ENCODE measurements around the gene GEMIN5. TPM values are rescaled to one million over a fixed set of nuclear protein-coding genes. Genes with fewer than 3 reads are reported as not detected.

GEMIN5 gene
- total and polyA plus RNA-seq, 2 of the 13 experiments (the other 11 are each of a cell fraction or from before 2014, with no cell fraction given) = 6.6 to 28.6 TPM

- TF ChIP-seq TCF7L2 (IDR thresholded peaks at IDR 0.05; ENCODE audit: low read depth, low read length) (no peak), RARG (CRISPR knock-in tag; IDR thresholded peaks at IDR 0.05; ENCODE audit: low read depth) (0 out of 2 replicates have a peak, but pooled peaks have one; percentile 16), ISL2 (CRISPR knock-in tag; IDR thresholded peaks at IDR 0.05) (0 out of 2 replicates have a peak, but pooled peaks have one; percentile 7), ZNF556 (CRISPR knock-in tag; IDR thresholded peaks at IDR 0.05; ENCODE audit: borderline replicate concordance) (no peak), NR2F1 (CRISPR knock-in tag; IDR thresholded peaks at IDR 0.05) (no peak), FOXA3 (CRISPR knock-in tag; IDR thresholded peaks at IDR 0.05) (peak; percentile 78), MZF1 (CRISPR knock-in tag; IDR thresholded peaks at IDR 0.05; ENCODE audit: borderline replicate concordance) (no peak), ZMYM4 (CRISPR knock-in tag; IDR thresholded peaks at IDR 0.05) (no peak), MEIS1 (CRISPR knock-in tag; IDR thresholded peaks at IDR 0.05; ENCODE audit: borderline replicate concordance) (0 out of 2 replicates have a peak, but pooled peaks have one; percentile 37), AGO2 (optimal IDR thresholded peaks at IDR 0.05; ENCODE audit: low read depth, low read length) (no peak)
- TF ChIP-seq, protein P1, sequence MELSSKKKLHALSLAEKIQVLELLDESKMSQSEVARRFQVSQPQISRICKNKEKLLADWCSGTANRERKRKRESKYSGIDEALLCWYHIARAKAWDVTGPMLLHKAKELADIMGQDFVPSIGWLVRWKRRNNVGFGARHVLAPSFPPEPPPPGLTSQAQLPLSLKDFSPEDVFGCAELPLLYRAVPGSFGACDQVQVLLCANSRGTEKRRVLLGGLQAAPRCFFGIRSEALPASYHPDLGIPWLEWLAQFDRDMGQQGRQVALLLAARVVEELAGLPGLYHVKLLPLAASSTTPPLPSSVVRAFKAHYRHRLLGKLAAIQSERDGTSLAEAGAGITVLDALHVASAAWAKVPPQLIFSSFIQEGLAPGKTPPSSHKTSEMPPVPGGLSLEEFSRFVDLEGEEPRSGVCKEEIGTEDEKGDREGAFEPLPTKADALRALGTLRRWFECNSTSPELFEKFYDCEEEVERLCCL (CRISPR knock-in tag; IDR thresholded peaks at IDR 0.05; ENCODE audit: borderline replicate concordance) = no peak
- TF ChIP-seq, protein P2, sequence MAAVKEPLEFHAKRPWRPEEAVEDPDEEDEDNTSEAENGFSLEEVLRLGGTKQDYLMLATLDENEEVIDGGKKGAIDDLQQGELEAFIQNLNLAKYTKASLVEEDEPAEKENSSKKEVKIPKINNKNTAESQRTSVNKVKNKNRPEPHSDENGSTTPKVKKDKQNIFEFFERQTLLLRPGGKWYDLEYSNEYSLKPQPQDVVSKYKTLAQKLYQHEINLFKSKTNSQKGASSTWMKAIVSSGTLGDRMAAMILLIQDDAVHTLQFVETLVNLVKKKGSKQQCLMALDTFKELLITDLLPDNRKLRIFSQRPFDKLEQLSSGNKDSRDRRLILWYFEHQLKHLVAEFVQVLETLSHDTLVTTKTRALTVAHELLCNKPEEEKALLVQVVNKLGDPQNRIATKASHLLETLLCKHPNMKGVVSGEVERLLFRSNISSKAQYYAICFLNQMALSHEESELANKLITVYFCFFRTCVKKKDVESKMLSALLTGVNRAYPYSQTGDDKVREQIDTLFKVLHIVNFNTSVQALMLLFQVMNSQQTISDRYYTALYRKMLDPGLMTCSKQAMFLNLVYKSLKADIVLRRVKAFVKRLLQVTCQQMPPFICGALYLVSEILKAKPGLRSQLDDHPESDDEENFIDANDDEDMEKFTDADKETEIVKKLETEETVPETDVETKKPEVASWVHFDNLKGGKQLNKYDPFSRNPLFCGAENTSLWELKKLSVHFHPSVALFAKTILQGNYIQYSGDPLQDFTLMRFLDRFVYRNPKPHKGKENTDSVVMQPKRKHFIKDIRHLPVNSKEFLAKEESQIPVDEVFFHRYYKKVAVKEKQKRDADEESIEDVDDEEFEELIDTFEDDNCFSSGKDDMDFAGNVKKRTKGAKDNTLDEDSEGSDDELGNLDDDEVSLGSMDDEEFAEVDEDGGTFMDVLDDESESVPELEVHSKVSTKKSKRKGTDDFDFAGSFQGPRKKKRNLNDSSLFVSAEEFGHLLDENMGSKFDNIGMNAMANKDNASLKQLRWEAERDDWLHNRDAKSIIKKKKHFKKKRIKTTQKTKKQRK (IDR thresholded peaks at IDR 0.05; ENCODE audit: low read length) = no peak
Measured at GRCh38 chr5:154858972-154859871, 78.8 kb downstream of the GEMIN5 start (continued).

All from HepG2 (cell line).